HFFc6 (cell line): ENCODE data around the gene TERB1. TPM values are rescaled to one million over a fixed set of nuclear protein-coding genes. Genes with fewer than 3 reads are reported as not detected.

Experiments used
- DNase-seq: peaks from one replicate; pipeline ENCODE4 v3.0.0-alpha.2; 2018
- H3K27ac Mint-ChIP-seq: 2 replicates; pipeline ENCODE4 v1.8.0; 2020; ENCODE audit warnings: mild to moderate bottlenecking, mixed read lengths
- H3K27me3 Mint-ChIP-seq: 2 replicates; pipeline ENCODE4 v1.8.0; 2021; ENCODE audit warnings: mild to moderate bottlenecking, moderate library complexity, mixed read lengths; ENCODE audit not compliant: insufficient read depth
- H3K36me3 Mint-ChIP-seq: 2 replicates; pipeline ENCODE4 v1.8.0; 2021; ENCODE audit warnings: low read depth, mixed read lengths
- H3K4me1 Mint-ChIP-seq: 2 replicates; pipeline ENCODE4 v1.8.0; 2020; ENCODE audit warnings: low read depth, mixed read lengths
- H3K4me3 Mint-ChIP-seq: 2 replicates; pipeline ENCODE4 v1.8.0; 2020; ENCODE audit warnings: mild to moderate bottlenecking, moderate library complexity, mixed read lengths
- H3K9me3 Mint-ChIP-seq: 2 replicates; pipeline ENCODE4 v1.8.0; 2020; ENCODE audit warnings: mild to moderate bottlenecking, mixed read lengths
- CTCF ChIP-seq: fragments of 200-600 bp; sonication (generic); IDR thresholded peaks from 2 replicates; pipeline ENCODE4 v1.5.0; 2021; ENCODE audit warnings: antibody characterized with exemption, mild to moderate bottlenecking
- total RNA-seq, 6 experiments: library from RNA; stranded (reverse); fragmentation: NEBNext Ultra II Directional; extraction: Animal tissue kit (Norgen Biotek cat#: 25700); gene quantifications; 2 replicates in 1 of 6; 3 replicates in 5 of 6; pipeline ENCODE4 v1.2.3, GENCODE V29; 2021

The TERB1 gene
- total RNA-seq, 6 experiments from 2014 or later: not detected

- H3K27ac Mint-ChIP-seq: no peak overlapping the region
- no peaks in the 10 kb centered on the region for H3K9me3 Mint-ChIP-seq
- peaks cover 40% of the 10 kb centered on the region for H3K36me3 Mint-ChIP-seq
- H3K27me3 Mint-ChIP-seq: no peaks in the 10 kb centered on the region; the same call in 1 of the 2 replicates
- H3K4me1 Mint-ChIP-seq: peaks cover 33% of the 10 kb centered on the region
- DNase-seq: no peak
- TF ChIP-seq CTCF: no peak
- H3K4me3 Mint-ChIP-seq: no peak overlapping the region
Observed at GRCh38 chr16:66746682-66747081, 54.7 kb downstream of the TERB1 start.

- Mint-ChIP-seq H3K9me3 (no peaks in the 10 kb centered on the region), H3K4me3 (no peak overlapping the region), H3K36me3 (peaks cover 40% of the 10 kb centered on the region), H3K4me1 (peaks cover 39% of the 10 kb centered on the region), H3K27me3 (no peaks in the 10 kb centered on the region; the same call in 1 of the 2 replicates), H3K27ac (peak overlapping the region; percentile 31; the same call in 1 of the 2 replicates)
- no peak for TF ChIP-seq CTCF
- DNase-seq: no peak
Observed at GRCh38 chr16:66746048-66746447, 55.3 kb downstream of the TERB1 start.

- Mint-ChIP-seq H3K9me3 (no peaks in the 10 kb centered on the region), H3K4me3 (peak overlapping the region; percentile 65), H3K27me3 (no peaks in the 10 kb centered on the region; the same call in 1 of the 2 replicates), H3K36me3 (peaks cover 19% of the 10 kb centered on the region), H3K27ac (peak overlapping the region; percentile 94), H3K4me1 (peaks cover 31% of the 10 kb centered on the region)
- DNase-seq: no peak
- TF ChIP-seq CTCF: no peak
Observed at GRCh38 chr16:66741950-66742808, 59.2 kb downstream of the TERB1 start.

- peak overlapping the region; percentile 65 for H3K4me3 Mint-ChIP-seq
- DNase-seq: peak; percentile 85
- H3K9me3 Mint-ChIP-seq: no peaks in the 10 kb centered on the region
- TF ChIP-seq CTCF: no peak
- H3K36me3 Mint-ChIP-seq: peaks cover 19% of the 10 kb centered on the region
- peaks cover 36% of the 10 kb centered on the region for H3K4me1 Mint-ChIP-seq
- peak overlapping the region; percentile 94 for H3K27ac Mint-ChIP-seq
- H3K27me3 Mint-ChIP-seq: no peaks in the 10 kb centered on the region; the same call in 1 of the 2 replicates
Observed at GRCh38 chr16:66741169-66741900, 60.0 kb downstream of the TERB1 start.

GRCh38 chr16:66740533-66740932, 60.9 kb downstream of the TERB1 start:
- H3K4me1 Mint-ChIP-seq: peaks cover 43% of the 10 kb centered on the region
- H3K36me3 Mint-ChIP-seq: peaks cover 21% of the 10 kb centered on the region

More at GRCh38 chr16:66740533-66740932, 60.9 kb downstream of the TERB1 start:
- H3K27ac Mint-ChIP-seq: peak overlapping the region; percentile 94
- no peaks in the 10 kb centered on the region for H3K9me3 Mint-ChIP-seq
- H3K4me3 Mint-ChIP-seq: peak overlapping the region; percentile 11; the same call in 1 of the 2 replicates
- TF ChIP-seq CTCF: no peak
- no peak for DNase-seq
- H3K27me3 Mint-ChIP-seq: no peaks in the 10 kb centered on the region; the same call in 1 of the 2 replicates
